Upper lobe of left lung (tissue), 4 donors: ENCODE measurements around the gene FAM53B.

Source experiments
- EP300 ChIP-seq, 4 donors: sonication (generic); formaldehyde crosslinking; IDR thresholded peaks; one replicate each; pipeline ENCODE4 v1.5.1; 2017; ENCODE audit warnings: antibody characterized with exemption in 4 of 4, control low read depth in 2 of 4
- POLR2A ChIP-seq, 4 donors: fragments of 450-650 bp; IDR thresholded peaks; one replicate each; pipeline ENCODE4 v1.5.1; 2016 to 2017; ENCODE audit warnings: antibody characterized with exemption in 4 of 4, mild to moderate bottlenecking in 2 of 4
- POLR2AphosphoS5 ChIP-seq, 2 donors: sonication (generic); formaldehyde crosslinking; IDR thresholded peaks; one replicate each; pipeline ENCODE4 v1.5.1; 2017; ENCODE audit warnings: antibody characterized with exemption in 2 of 2
- TF ChIP-seq, protein P1 (sequence below), 6 experiments: fragments of 450-650 bp in 4 of 6; fragments of 200-600 bp in 2 of 6; sonication (generic) in 2 of 6; IDR thresholded peaks; one replicate each; pipeline ENCODE4 v1.5.1; 2016 to 2019; ENCODE audit warnings: antibody characterized with exemption in 6 of 6

DNA sequence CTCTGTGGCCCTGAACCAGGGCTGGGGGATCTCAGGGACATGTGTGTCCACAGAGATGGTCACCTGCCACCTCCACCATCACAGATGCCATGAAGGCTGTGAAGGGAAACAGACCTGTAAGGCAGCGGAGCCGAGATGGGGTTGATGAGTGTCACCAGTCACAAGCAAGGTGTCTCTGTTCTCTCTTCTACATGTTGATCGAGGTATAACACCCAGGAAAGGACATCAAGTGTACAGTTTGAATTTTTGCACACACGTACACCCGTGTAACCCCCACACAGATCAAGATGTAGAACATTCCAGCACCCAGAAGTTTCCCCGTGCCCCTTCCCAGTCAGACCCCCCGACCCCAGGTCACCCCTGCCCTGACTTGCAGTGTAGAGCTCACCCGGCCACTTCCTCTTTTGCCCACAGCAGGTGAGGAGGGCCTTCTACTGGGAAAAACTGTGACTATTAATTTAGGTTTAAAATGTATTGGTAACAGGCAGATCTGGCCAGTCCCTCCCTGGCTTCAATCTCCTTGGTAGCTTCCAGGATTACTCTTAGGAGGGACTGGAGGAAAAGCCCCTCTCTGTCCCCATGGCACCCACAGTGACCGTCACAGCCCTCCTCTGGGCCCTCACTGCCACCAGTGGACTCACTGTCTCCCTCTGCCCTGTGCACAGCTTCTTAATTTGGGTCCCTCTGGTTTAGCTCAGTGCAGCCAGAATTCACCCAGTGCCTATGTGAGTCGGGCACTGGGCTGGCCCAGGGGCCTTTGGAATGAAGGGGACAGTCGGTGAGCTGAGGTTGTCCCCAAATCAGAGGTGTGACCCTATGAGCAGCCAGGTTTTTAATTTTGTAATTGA, 174.3 kb downstream of the FAM53B start:
- no peak for TF ChIP-seq POLR2A (IDR thresholded peaks at IDR 0.05)
- TF ChIP-seq, protein P1, sequence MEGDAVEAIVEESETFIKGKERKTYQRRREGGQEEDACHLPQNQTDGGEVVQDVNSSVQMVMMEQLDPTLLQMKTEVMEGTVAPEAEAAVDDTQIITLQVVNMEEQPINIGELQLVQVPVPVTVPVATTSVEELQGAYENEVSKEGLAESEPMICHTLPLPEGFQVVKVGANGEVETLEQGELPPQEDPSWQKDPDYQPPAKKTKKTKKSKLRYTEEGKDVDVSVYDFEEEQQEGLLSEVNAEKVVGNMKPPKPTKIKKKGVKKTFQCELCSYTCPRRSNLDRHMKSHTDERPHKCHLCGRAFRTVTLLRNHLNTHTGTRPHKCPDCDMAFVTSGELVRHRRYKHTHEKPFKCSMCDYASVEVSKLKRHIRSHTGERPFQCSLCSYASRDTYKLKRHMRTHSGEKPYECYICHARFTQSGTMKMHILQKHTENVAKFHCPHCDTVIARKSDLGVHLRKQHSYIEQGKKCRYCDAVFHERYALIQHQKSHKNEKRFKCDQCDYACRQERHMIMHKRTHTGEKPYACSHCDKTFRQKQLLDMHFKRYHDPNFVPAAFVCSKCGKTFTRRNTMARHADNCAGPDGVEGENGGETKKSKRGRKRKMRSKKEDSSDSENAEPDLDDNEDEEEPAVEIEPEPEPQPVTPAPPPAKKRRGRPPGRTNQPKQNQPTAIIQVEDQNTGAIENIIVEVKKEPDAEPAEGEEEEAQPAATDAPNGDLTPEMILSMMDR (IDR thresholded peaks at IDR 0.05) = no peak
- TF ChIP-seq POLR2AphosphoS5 (IDR thresholded peaks at IDR 0.05) = no peak
- TF ChIP-seq EP300 (IDR thresholded peaks at IDR 0.05) = no peak
